Natural killer cell (primary cell): ENCODE results near the gene TTLL12. TPM values are rescaled to one million over a fixed set of nuclear protein-coding genes. Genes with fewer than 3 reads are reported as not detected.
A peak's percentile ranks its signal among the peaks of the same experiment; 100 is the strongest.

ENCODE experiments used
- ATAC-seq, 3 donors: fragments of 150-1000 bp in 2 of 3; fragments of 200-7000 bp in 1 of 3; cut with Tn5 transposase; 1 replicate in 1 of 3; 2 replicates in 2 of 3; pipeline ENCODE4 v1.10.0; 2021; ENCODE audit warnings: mild to moderate bottlenecking in 2 of 3, moderate library complexity in 2 of 3
- DNase-seq, 2 donors: peaks; one replicate each; pipeline versions ENCODE4 v3.0.0 to v3.0.0-alpha.2; 2013 to 2021; ENCODE audit warnings: mixed read lengths in 1 of 2
- H3K27ac ChIP-seq: one replicate; pipeline ENCODE4 v1.5.1; 2013; ENCODE audit warnings: mild to moderate bottlenecking, low read length
- H3K27me3 ChIP-seq: one replicate; pipeline ENCODE4 v1.6.1; 2013; ENCODE audit warnings: low read length; ENCODE audit not compliant: control insufficient read depth, insufficient read depth
- H3K36me3 ChIP-seq: one replicate; pipeline ENCODE4 v1.6.1; 2013; ENCODE audit warnings: low read length; ENCODE audit not compliant: control insufficient read depth, insufficient read depth
- H3K4me1 ChIP-seq: one replicate; pipeline ENCODE4 v1.6.1; 2013; ENCODE audit warnings: low read length; ENCODE audit not compliant: control insufficient read depth, insufficient read depth
- H3K4me3 ChIP-seq: one replicate; pipeline ENCODE4 v1.5.1; 2013; ENCODE audit warnings: low read length
- H3K9me3 ChIP-seq: one replicate; pipeline ENCODE4 v1.6.1; 2013; ENCODE audit warnings: low read length; ENCODE audit not compliant: control insufficient read depth, insufficient read depth
- H3K27ac Mint-ChIP-seq, 2 donors: one replicate each; pipeline ENCODE4 v1.8.0; 2022; ENCODE audit warnings: mild to moderate bottlenecking in 2 of 2, mixed read lengths in 2 of 2, moderate library complexity in 1 of 2
- H3K27me3 Mint-ChIP-seq, 2 donors: one replicate each; pipeline ENCODE4 v1.8.0; 2022; ENCODE audit warnings: low read depth in 2 of 2, mixed read lengths in 2 of 2
- H3K36me3 Mint-ChIP-seq: one replicate; pipeline ENCODE4 v1.8.0; 2022; ENCODE audit warnings: mixed read lengths
- H3K4me1 Mint-ChIP-seq, 2 donors: one replicate each; pipeline ENCODE4 v1.8.0; 2022; ENCODE audit warnings: mixed read lengths in 2 of 2
- H3K4me3 Mint-ChIP-seq: one replicate; pipeline ENCODE4 v1.8.0; 2022; ENCODE audit warnings: mild to moderate bottlenecking, moderate library complexity, mixed read lengths
- H3K9me3 Mint-ChIP-seq, 2 donors: one replicate each; pipeline ENCODE4 v1.8.0; 2022; ENCODE audit warnings: mixed read lengths in 2 of 2
- WGBS: methylation state at CpG from one replicate; pipeline ENCODE4 v1.1.7; 2013; ENCODE audit warnings: missing lambda C conversion rate; ENCODE audit not compliant: insufficient coverage; 5-methylcytosine and 5-hydroxymethylcytosine counted together
- intact Hi-C: fragments of 100-400 bp; cut with micrococcal nuclease; formaldehyde crosslinking; loops from one replicate; pipeline ENCODE4 v1.14.2; 2022
- total RNA-seq, 4 donors: library from RNA; stranded (reverse); fragments of 120-200 nt in 1 of 4; gene quantifications; one replicate each; pipeline versions ENCODE4 v1.2.3 to v1.2.4, GENCODE V29; 2013 to 2022
- TF ChIP-seq, protein P1 (sequence below): fragments of 200-600 bp; IDR thresholded peaks from one replicate; pipeline ENCODE4 v1.8.0; 2022; ENCODE audit warnings: antibody characterized with exemption

Gene TTLL12
- total RNA-seq, 3 donors from 2014 or later (not counting 1 experiment from before 2014, with no cell fraction given), result 9.3 to 15.5 (median 13.7) TPM

DNA sequence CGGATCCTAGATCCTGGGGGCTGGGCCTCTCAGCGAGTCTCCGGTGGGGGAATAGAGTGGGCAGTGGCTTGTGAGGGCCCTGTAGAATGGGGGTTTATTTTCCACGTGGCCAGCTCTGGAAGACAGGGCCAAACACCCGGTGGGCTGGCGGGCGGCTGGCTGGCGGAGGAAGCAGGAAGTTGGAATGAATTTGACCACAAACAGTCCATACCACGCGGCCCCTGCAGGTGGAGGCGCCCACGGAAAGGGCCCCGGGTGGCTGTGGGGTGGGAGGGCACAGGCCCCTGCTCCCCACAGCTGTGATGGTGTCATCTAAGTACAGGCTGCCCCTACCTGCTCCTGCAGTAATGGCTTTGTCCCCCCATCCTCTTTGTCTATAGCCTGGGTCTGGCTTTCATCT, 58.8 kb downstream of the TTLL12 start:
- no peak overlapping the region for H3K27ac ChIP-seq
- DNase-seq (no peak), ATAC-seq (no peak)
- Mint-ChIP-seq H3K36me3 (no peaks in the 10 kb centered on the region), H3K4me1 (peaks cover 0 to 12% of the 10 kb centered on the region in 2 donors), H3K27me3 (no peaks in the 10 kb centered on the region), H3K4me3 (no peak overlapping the region), H3K27ac (no peak overlapping the region), H3K9me3 (no peaks in the 10 kb centered on the region)
- peaks cover 2% of the 10 kb centered on the region for H3K27me3 ChIP-seq
- TF ChIP-seq, protein P1, sequence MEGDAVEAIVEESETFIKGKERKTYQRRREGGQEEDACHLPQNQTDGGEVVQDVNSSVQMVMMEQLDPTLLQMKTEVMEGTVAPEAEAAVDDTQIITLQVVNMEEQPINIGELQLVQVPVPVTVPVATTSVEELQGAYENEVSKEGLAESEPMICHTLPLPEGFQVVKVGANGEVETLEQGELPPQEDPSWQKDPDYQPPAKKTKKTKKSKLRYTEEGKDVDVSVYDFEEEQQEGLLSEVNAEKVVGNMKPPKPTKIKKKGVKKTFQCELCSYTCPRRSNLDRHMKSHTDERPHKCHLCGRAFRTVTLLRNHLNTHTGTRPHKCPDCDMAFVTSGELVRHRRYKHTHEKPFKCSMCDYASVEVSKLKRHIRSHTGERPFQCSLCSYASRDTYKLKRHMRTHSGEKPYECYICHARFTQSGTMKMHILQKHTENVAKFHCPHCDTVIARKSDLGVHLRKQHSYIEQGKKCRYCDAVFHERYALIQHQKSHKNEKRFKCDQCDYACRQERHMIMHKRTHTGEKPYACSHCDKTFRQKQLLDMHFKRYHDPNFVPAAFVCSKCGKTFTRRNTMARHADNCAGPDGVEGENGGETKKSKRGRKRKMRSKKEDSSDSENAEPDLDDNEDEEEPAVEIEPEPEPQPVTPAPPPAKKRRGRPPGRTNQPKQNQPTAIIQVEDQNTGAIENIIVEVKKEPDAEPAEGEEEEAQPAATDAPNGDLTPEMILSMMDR, result no peak
- intact Hi-C loops, result no loop called here
- peaks cover 20% of the 10 kb centered on the region for H3K4me1 ChIP-seq
- no peak overlapping the region for H3K4me3 ChIP-seq
- peaks cover 7% of the 10 kb centered on the region for H3K36me3 ChIP-seq
- 12% methylated on average over 13 of the region's 13 CpGs for WGBS
- H3K9me3 ChIP-seq, result no peaks in the 10 kb centered on the region

GRCh38 chr22:43127166-43127908, 59.6 kb downstream of the TTLL12 start:
- Mint-ChIP-seq H3K9me3 (no peaks in the 10 kb centered on the region), H3K36me3 (no peaks in the 10 kb centered on the region), H3K27ac (no peak overlapping the region), H3K4me1 (peaks cover 0 to 12% of the 10 kb centered on the region in 2 donors), H3K27me3 (no peaks in the 10 kb centered on the region), H3K4me3 (no peak overlapping the region)
- peak in 1 of 3 donors; percentile 21 for ATAC-seq
- Histone ChIP-seq H3K27ac (no peak overlapping the region), H3K4me3 (no peak overlapping the region), H3K9me3 (no peaks in the 10 kb centered on the region), H3K27me3 (peaks cover 2% of the 10 kb centered on the region), H3K36me3 (peaks cover 4% of the 10 kb centered on the region), H3K4me1 (peaks cover 20% of the 10 kb centered on the region)
- DNase-seq, result no peak
- intact Hi-C loops, result no loop called here
- WGBS, result 87% methylated on average over 17 of the region's 17 CpGs
- TF ChIP-seq, protein P1, result no peak

DNA sequence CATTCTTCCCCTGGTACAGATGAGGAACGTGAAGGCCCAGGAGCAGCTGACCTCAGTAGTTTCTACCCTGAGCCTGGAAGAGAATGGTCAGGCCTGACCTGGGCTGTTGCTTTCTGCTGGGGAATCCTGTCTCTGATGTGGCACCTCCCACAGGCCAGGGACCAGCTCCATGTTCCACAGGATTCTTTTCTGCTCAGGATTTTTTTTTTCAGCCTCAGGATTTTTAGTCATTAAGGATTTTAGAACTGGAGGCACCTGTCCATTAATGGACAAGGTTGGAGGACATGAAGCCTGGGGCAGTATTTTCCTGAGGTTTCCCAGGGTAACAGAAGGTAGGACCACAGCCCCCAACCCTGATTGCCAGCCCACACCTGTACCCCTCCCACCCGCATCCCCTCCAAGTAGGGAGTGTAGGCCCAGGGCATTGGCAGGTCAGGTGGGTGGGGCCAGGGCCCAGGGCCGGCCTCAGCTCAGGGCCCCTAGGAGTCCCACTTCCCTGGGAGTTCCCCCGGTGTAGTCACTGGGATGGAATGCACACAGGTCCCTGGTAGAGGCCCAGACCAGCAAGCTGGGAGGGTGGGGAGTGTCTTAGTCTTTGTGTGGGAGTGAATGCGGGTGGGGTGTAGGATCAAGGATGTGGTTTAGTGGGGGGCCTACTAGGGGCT, 60.3 kb downstream of the TTLL12 start:
- peaks cover 0 to 12% of the 10 kb centered on the region in 2 donors for H3K4me1 Mint-ChIP-seq
- no peak overlapping the region for H3K4me3 Mint-ChIP-seq
- TF ChIP-seq, protein P1, result no peak
- ATAC-seq (no peak), DNase-seq (no peak)
- H3K36me3 Mint-ChIP-seq, result no peaks in the 10 kb centered on the region
- WGBS, result 60% methylated on average over 5 of the region's 5 CpGs
- Histone ChIP-seq H3K36me3 (peaks cover 2% of the 10 kb centered on the region), H3K4me1 (peaks cover 25% of the 10 kb centered on the region), H3K4me3 (no peak overlapping the region), H3K27ac (no peak overlapping the region), H3K9me3 (no peaks in the 10 kb centered on the region), H3K27me3 (peaks cover 2% of the 10 kb centered on the region)
- intact Hi-C loops, result no loop called here
- H3K9me3 Mint-ChIP-seq, result no peaks in the 10 kb centered on the region
- H3K27ac Mint-ChIP-seq, result no peak overlapping the region
- no peaks in the 10 kb centered on the region for H3K27me3 Mint-ChIP-seq
